KMS-11 (cell line): Measurements from ENCODE around the gene MLIP.

ENCODE experiments used
- H2AFZ ChIP-seq: fragments of 200-600 bp; sonication (generic); 2 replicates; pipeline ENCODE4 v1.6.1; 2016; ENCODE audit warnings: antibody characterized with exemption, mixed run types, low read depth
- H3K27ac ChIP-seq: fragments of 200-600 bp; sonication (generic); 2 replicates; pipeline ENCODE4 v1.6.1; 2016; ENCODE audit warnings: mild to moderate bottlenecking, mixed run types
- H3K27me3 ChIP-seq: fragments of 200-600 bp; sonication (generic); 2 replicates; pipeline ENCODE4 v1.6.1; 2017; ENCODE audit warnings: mild to moderate bottlenecking, low read depth, mixed run types, moderate library complexity; ENCODE audit not compliant: insufficient read depth
- H3K36me3 ChIP-seq: fragments of 200-600 bp; sonication (generic); 2 replicates; pipeline ENCODE4 v1.6.1; 2017; ENCODE audit warnings: mild to moderate bottlenecking, mixed run types; ENCODE audit not compliant: insufficient read depth
- H3K4me1 ChIP-seq: fragments of 200-600 bp; sonication (generic); 2 replicates; pipeline ENCODE4 v1.6.1; 2016; ENCODE audit warnings: mild to moderate bottlenecking, low read depth, mixed run types; ENCODE audit not compliant: poor library complexity, severe bottlenecking
- H3K4me2 ChIP-seq: fragments of 200-600 bp; sonication (generic); 2 replicates; pipeline ENCODE4 v1.7.0; 2016; ENCODE audit warnings: mild to moderate bottlenecking, mixed run types
- H3K4me3 ChIP-seq: fragments of 200-600 bp; sonication (generic); IDR thresholded peaks from 2 replicates; pipeline ENCODE4 v1.6.1; 2017; ENCODE audit warnings: low read depth, low read length, mixed read lengths; ENCODE audit not compliant: insufficient read depth
- H3K79me2 ChIP-seq: fragments of 200-600 bp; sonication (generic); 2 replicates; pipeline ENCODE4 v1.6.1; 2016; ENCODE audit warnings: low read depth, mixed run types; ENCODE audit not compliant: insufficient read depth
- H3K9ac ChIP-seq: fragments of 200-600 bp; sonication (generic); 2 replicates; pipeline ENCODE4 v1.6.1; 2016; ENCODE audit warnings: mild to moderate bottlenecking, mixed run types
- H4K20me1 ChIP-seq: fragments of 200-600 bp; sonication (generic); 2 replicates; pipeline ENCODE4 v1.6.1; 2016; ENCODE audit warnings: mild to moderate bottlenecking, mixed run types; ENCODE audit not compliant: insufficient read depth
- TF ChIP-seq, protein P1 (sequence below): fragments of 200-600 bp; sonication (generic); conservative IDR thresholded peaks from 2 replicates; pipeline ENCODE4 v1.6.1; 2017; ENCODE audit warnings: low read depth, mild to moderate bottlenecking, antibody characterized with exemption, low read length, moderate library complexity, mixed read lengths

MLIP gene

DNA sequence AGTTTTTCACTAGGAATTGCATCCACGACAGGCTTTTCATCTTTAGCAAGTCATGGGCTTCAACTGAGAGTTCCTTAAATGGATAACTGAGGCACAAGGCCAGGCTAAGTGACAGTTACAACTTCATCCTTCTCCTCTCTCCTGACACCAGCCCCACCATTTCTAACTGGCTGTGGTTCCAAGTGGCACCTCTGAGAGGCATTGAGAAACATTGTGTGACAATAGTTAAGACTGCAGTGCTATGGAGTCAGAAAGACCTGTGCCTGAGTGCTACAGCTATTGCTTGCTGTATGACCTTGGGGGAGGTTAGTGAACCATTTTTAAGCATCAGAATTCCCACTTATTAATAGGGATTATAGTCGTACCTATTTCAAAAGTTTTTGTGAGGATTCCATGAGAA lies 26.2 kb upstream of the MLIP start:
- H4K20me1 ChIP-seq: no peaks in the 10 kb centered on the region
- H2AFZ ChIP-seq: no peak overlapping the region
- no peak overlapping the region for H3K4me2 ChIP-seq
- no peaks in the 10 kb centered on the region for H3K27me3 ChIP-seq
- TF ChIP-seq, protein P1, sequence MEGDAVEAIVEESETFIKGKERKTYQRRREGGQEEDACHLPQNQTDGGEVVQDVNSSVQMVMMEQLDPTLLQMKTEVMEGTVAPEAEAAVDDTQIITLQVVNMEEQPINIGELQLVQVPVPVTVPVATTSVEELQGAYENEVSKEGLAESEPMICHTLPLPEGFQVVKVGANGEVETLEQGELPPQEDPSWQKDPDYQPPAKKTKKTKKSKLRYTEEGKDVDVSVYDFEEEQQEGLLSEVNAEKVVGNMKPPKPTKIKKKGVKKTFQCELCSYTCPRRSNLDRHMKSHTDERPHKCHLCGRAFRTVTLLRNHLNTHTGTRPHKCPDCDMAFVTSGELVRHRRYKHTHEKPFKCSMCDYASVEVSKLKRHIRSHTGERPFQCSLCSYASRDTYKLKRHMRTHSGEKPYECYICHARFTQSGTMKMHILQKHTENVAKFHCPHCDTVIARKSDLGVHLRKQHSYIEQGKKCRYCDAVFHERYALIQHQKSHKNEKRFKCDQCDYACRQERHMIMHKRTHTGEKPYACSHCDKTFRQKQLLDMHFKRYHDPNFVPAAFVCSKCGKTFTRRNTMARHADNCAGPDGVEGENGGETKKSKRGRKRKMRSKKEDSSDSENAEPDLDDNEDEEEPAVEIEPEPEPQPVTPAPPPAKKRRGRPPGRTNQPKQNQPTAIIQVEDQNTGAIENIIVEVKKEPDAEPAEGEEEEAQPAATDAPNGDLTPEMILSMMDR: no peak
- H3K4me1 ChIP-seq: no peaks in the 10 kb centered on the region
- no peak overlapping the region for H3K9ac ChIP-seq
- H3K36me3 ChIP-seq: no peaks in the 10 kb centered on the region
- H3K27ac ChIP-seq: no peak overlapping the region
- no peak overlapping the region for H3K4me3 ChIP-seq
- H3K79me2 ChIP-seq: no peaks in the 10 kb centered on the region

GRCh38 chr6:54085541-54085940 lies 25.7 kb upstream of the MLIP start:
- Histone ChIP-seq H3K4me3 (no peak overlapping the region), H4K20me1 (no peaks in the 10 kb centered on the region), H3K27ac (no peak overlapping the region), H3K27me3 (no peaks in the 10 kb centered on the region), H2AFZ (no peak overlapping the region), H3K9ac (no peak overlapping the region), H3K4me1 (no peaks in the 10 kb centered on the region), H3K79me2 (no peaks in the 10 kb centered on the region), H3K4me2 (no peak overlapping the region), H3K36me3 (no peaks in the 10 kb centered on the region)
- TF ChIP-seq, protein P1: no peak

DNA sequence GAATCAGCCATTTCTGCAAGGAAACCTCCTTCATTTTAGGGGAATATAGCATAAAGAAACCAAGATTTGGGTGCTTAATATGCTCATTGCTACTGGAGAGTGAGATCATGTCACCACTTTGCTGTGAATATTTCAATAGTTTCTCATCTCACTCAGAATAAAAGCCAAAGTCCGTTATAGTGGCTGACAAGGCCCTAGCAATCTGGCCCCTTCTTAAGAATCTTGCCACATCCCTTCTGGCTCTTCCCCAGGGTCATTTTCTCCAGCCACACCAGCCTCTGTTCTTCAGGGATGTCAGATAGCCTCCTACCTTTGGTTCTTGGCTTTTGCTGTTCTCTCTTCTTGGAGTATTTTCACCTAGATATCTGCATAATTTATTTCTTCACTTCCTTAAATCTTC lies 24.8 kb upstream of the MLIP start:
- TF ChIP-seq, protein P1: no peak
- no peaks in the 10 kb centered on the region for H4K20me1 ChIP-seq
- H3K9ac ChIP-seq: no peak overlapping the region
- H3K27me3 ChIP-seq: no peaks in the 10 kb centered on the region
- H3K4me1 ChIP-seq: no peaks in the 10 kb centered on the region
- H3K4me2 ChIP-seq: no peak overlapping the region
- H3K4me3 ChIP-seq: no peak overlapping the region
- H2AFZ ChIP-seq: no peak overlapping the region
- no peaks in the 10 kb centered on the region for H3K36me3 ChIP-seq
- H3K79me2 ChIP-seq: no peaks in the 10 kb centered on the region
- H3K27ac ChIP-seq: no peak overlapping the region

DNA sequence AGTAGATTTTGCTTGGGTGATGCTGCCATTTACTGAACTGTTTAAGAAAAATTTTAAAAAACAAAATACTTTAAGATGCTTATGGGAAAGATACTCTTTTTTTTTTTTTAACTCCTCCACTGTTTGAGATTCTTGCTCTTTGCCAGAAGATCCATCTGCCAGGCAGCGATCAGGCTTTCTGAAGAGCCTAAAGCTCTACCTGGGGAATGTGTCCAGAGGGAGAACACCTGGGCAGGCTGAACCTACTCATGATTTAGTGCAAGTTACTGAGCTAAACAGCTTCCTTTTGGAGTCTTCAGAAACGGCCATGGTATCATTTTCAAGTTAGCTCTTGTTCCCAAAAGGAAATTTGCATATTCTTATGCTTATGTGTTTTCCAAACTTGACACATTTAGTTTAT lies 23.5 kb upstream of the MLIP start:
- no peaks in the 10 kb centered on the region for H3K79me2 ChIP-seq
- TF ChIP-seq, protein P1: no peak
- no peaks in the 10 kb centered on the region for H3K36me3 ChIP-seq
- no peak overlapping the region for H3K4me2 ChIP-seq
- H3K27me3 ChIP-seq: no peaks in the 10 kb centered on the region
- no peak overlapping the region for H3K9ac ChIP-seq
- no peak overlapping the region for H3K27ac ChIP-seq
- H3K4me3 ChIP-seq: no peak overlapping the region
- H2AFZ ChIP-seq: no peak overlapping the region
- H4K20me1 ChIP-seq: no peaks in the 10 kb centered on the region
- no peaks in the 10 kb centered on the region for H3K4me1 ChIP-seq
